ENCODE data around the gene EGLN3. TPM values are rescaled to one million over a fixed set of nuclear protein-coding genes. Genes with fewer than 3 reads are reported as not detected.

EGLN3 gene
- total and polyA plus RNA-seq, 2 of the 13 experiments (the other 11 are each of a cell fraction or from before 2014, with no cell fraction given) = 0.18 to 27.3 TPM

DNA sequence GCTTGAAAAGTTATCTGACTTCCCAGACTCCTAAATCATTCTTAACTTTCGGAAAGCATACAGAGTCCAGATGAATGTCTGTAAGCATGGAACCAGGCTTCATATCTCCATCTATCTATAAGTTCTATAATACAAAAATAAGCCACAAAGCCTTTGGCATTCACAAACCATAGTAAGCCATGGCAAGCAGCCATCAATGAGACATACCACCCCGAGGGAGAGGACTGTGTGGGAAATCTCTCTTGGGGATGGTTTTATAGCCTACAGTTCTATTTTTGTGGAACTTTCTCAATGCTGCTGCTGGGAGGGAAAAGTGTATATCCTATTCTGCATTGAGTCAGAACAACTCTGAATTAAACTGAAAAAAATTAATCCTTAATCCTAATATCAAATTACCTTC lies 20.4 kb downstream of the EGLN3 start:
- Histone ChIP-seq H3K27ac (ENCODE audit: extremely low read length, insufficient read depth, low read length) (no peak overlapping the region), H3K9me3 (ENCODE audit: low read length) (no peaks in the 10 kb centered on the region), H4K20me1 (ENCODE audit: insufficient read depth, low read length) (no peaks in the 10 kb centered on the region; the same call in 1 of the 2 replicates), H3K4me2 (ENCODE audit: low read depth, low read length) (no peak overlapping the region), H2AFZ (ENCODE audit: low read length) (no peak overlapping the region), H3K9ac (ENCODE audit: insufficient read depth, low read depth, low read length) (no peak overlapping the region), H3K4me1 (ENCODE audit: insufficient read depth, low read length) (peaks cover 8% of the 10 kb centered on the region; the same call in 1 of the 2 replicates), H3K36me3 (replicated peaks in 1 of 2; ENCODE audit: control insufficient read depth in 1 of 2, insufficient read depth in 2 of 2, low read length in 2 of 2) (no peaks in the 10 kb centered on the region; a peak in 1 of 5 replicates), H3K79me2 (ENCODE audit: insufficient read depth, low read length) (no peaks in the 10 kb centered on the region), H3K27me3 (ENCODE audit: control insufficient read depth in 1 of 2, insufficient read depth in 2 of 2, low read length in 2 of 2) (no peaks in the 10 kb centered on the region), H3K4me3 (replicated peaks in 1 of 3; ENCODE audit: insufficient read depth in 1 of 3, low read depth in 2 of 3, low read length in 3 of 3) (no peak overlapping the region)
- ATAC-seq (no peak), DNase-seq (ENCODE audit: low spot score) (no peak), FAIRE-seq (no peak)
- BruUV-seq (replicated peaks) = no TSS peak
- intact Hi-C loops (cut with micrococcal nuclease; ENCODE audit: unreplicated experiment) = no loop called here
- WGBS (ENCODE audit: low lambda C conversion rate) = 57% methylated on average over 2 of the region's 2 CpGs
- TF ChIP-seq ZNF510 (CRISPR knock-in tag; IDR thresholded peaks at IDR 0.05; ENCODE audit: low read depth) (no peak), TCF7 (IDR thresholded peaks at IDR 0.05; ENCODE audit: low read depth) (no peak), CEBPG (CRISPR knock-in tag; IDR thresholded peaks at IDR 0.05) (no peak), JDP2 (CRISPR knock-in tag; IDR thresholded peaks at IDR 0.05; ENCODE audit: borderline replicate concordance) (no peak), ZNF256 (CRISPR knock-in tag; conservative IDR thresholded peaks at IDR 0.05) (no peak), CENPX (CRISPR knock-in tag; IDR thresholded peaks at IDR 0.05) (no peak), ZNF10 (CRISPR knock-in tag; IDR thresholded peaks at IDR 0.05; ENCODE audit: borderline replicate concordance, low read depth) (no peak), SALL1 (CRISPR knock-in tag; IDR thresholded peaks at IDR 0.05) (no peak), RBFOX2 (IDR thresholded peaks at IDR 0.05; ENCODE audit: low read depth, low read length) (no peak), ZNF563 (CRISPR knock-in tag; IDR thresholded peaks at IDR 0.05) (no peak), RAD51 (IDR thresholded peaks at IDR 0.05; ENCODE audit: borderline replicate concordance) (no peak), RFX1 (IDR thresholded peaks at IDR 0.05) (no peak), TGIF2 (CRISPR knock-in tag; IDR thresholded peaks at IDR 0.05) (no peak), NFIB (CRISPR knock-in tag; IDR thresholded peaks at IDR 0.05; ENCODE audit: borderline replicate concordance) (no peak), ZNF605 (CRISPR knock-in tag; IDR thresholded peaks at IDR 0.05) (no peak)
- TF ChIP-seq, protein P1, sequence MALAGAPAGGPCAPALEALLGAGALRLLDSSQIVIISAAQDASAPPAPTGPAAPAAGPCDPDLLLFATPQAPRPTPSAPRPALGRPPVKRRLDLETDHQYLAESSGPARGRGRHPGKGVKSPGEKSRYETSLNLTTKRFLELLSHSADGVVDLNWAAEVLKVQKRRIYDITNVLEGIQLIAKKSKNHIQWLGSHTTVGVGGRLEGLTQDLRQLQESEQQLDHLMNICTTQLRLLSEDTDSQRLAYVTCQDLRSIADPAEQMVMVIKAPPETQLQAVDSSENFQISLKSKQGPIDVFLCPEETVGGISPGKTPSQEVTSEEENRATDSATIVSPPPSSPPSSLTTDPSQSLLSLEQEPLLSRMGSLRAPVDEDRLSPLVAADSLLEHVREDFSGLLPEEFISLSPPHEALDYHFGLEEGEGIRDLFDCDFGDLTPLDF (CRISPR knock-in tag; IDR thresholded peaks at IDR 0.05) = no peak
- TF ChIP-seq, protein P2, sequence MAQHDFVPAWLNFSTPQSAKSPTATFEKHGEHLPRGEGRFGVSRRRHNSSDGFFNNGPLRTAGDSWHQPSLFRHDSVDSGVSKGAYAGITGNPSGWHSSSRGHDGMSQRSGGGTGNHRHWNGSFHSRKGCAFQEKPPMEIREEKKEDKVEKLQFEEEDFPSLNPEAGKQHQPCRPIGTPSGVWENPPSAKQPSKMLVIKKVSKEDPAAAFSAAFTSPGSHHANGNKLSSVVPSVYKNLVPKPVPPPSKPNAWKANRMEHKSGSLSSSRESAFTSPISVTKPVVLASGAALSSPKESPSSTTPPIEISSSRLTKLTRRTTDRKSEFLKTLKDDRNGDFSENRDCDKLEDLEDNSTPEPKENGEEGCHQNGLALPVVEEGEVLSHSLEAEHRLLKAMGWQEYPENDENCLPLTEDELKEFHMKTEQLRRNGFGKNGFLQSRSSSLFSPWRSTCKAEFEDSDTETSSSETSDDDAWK (CRISPR knock-in tag; IDR thresholded peaks at IDR 0.05) = no peak
- TF ChIP-seq, protein P3, sequence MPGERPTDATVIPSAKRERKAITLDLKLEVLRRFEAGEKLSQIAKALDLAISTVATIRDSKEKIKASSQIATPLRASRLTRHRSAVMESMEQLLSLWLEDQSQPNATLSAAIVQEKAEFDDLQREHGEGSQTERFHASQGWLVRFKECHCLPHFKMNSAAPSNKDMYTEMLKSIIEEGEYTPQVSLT (CRISPR knock-in tag; IDR thresholded peaks at IDR 0.05; ENCODE audit: borderline replicate concordance, low read depth) = no peak
- TF ChIP-seq, protein P4, sequence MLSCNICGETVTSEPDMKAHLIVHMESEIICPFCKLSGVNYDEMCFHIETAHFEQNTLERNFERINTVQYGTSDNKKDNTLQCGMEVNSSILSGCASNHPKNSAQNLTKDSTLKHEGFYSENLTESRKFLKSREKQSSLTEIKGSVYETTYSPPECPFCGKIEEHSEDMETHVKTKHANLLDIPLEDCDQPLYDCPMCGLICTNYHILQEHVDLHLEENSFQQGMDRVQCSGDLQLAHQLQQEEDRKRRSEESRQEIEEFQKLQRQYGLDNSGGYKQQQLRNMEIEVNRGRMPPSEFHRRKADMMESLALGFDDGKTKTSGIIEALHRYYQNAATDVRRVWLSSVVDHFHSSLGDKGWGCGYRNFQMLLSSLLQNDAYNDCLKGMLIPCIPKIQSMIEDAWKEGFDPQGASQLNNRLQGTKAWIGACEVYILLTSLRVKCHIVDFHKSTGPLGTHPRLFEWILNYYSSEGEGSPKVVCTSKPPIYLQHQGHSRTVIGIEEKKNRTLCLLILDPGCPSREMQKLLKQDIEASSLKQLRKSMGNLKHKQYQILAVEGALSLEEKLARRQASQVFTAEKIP (CRISPR knock-in tag; IDR thresholded peaks at IDR 0.05; ENCODE audit: borderline replicate concordance) = no peak
- POLR2A ChIA-PET = no interaction called here
- in situ Hi-C loops (cut with HindIII; ENCODE audit: extremely low pct_ligation_motif_present, low pct_unique_long_range_greater_than_20kb) = no loop called here
- CTCF ChIA-PET (ENCODE audit: low intra/inter-chr PET ratio, low total read pairs) = no interaction called here
